Trophoblast cell (in vitro differentiated cells and primary cell): ENCODE data around the gene PWWP2B.

Experiments used
- DNase-seq, 2 donors: peaks; one replicate each; pipeline ENCODE4 v3.0.0-alpha.2; 2016
- H2AFZ ChIP-seq: 2 replicates; pipeline ENCODE4 v1.6.1; 2013; ENCODE audit warnings: low read length, moderate library complexity, mild to moderate bottlenecking; ENCODE audit not compliant: insufficient read depth, poor library complexity
- H2AK5ac ChIP-seq: 2 replicates; pipeline ENCODE4 v1.6.1; 2013; ENCODE audit warnings: mild to moderate bottlenecking, low read length
- H2BK120ac ChIP-seq: 2 replicates; pipeline ENCODE4 v1.6.1; 2013; ENCODE audit warnings: low read length, mild to moderate bottlenecking, moderate library complexity; ENCODE audit not compliant: insufficient read depth, poor library complexity
- H2BK12ac ChIP-seq: 2 replicates; pipeline ENCODE4 v1.6.1; 2013; ENCODE audit warnings: mild to moderate bottlenecking, low read length, moderate library complexity
- H2BK5ac ChIP-seq: 2 replicates; pipeline ENCODE4 v1.6.1; 2013; ENCODE audit warnings: low read length, low read depth, moderate library complexity, mild to moderate bottlenecking; ENCODE audit not compliant: poor library complexity
- H3K14ac ChIP-seq: 2 replicates; pipeline ENCODE4 v1.6.1; 2013; ENCODE audit warnings: mild to moderate bottlenecking, low read length
- H3K18ac ChIP-seq: 2 replicates; pipeline ENCODE4 v1.6.1; 2013; ENCODE audit warnings: mild to moderate bottlenecking, low read length
- H3K23ac ChIP-seq: 2 replicates; pipeline ENCODE4 v1.6.1; 2013; ENCODE audit warnings: low read length
- H3K27ac ChIP-seq: 2 replicates; pipeline ENCODE4 v1.5.1; 2013; ENCODE audit warnings: low read depth, mild to moderate bottlenecking, inconsistent platforms, low read length, moderate library complexity
- H3K27me3 ChIP-seq: 2 replicates; pipeline ENCODE4 v1.6.1; 2013; ENCODE audit warnings: inconsistent platforms, mild to moderate bottlenecking, low read length, moderate library complexity; ENCODE audit not compliant: insufficient read depth
- H3K36me3 ChIP-seq, 2 experiments: 1 replicate in 1 of 2; 2 replicates in 1 of 2; pipeline ENCODE4 v1.6.1; 2013; ENCODE audit warnings: low read length in 2 of 2, mild to moderate bottlenecking in 2 of 2, moderate library complexity in 1 of 2; ENCODE audit not compliant: insufficient read depth in 2 of 2, control insufficient read depth in 1 of 2
- H3K4ac ChIP-seq: 2 replicates; pipeline ENCODE4 v1.6.1; 2013; ENCODE audit warnings: low read depth, mild to moderate bottlenecking, low read length, moderate library complexity
- H3K4me1 ChIP-seq, 2 experiments: 1 replicate in 1 of 2; 2 replicates in 1 of 2; pipeline ENCODE4 v1.6.1; 2013; ENCODE audit warnings: low read length in 2 of 2, mild to moderate bottlenecking in 2 of 2, moderate library complexity in 1 of 2; ENCODE audit not compliant: insufficient read depth in 2 of 2, control insufficient read depth in 1 of 2
- H3K4me2 ChIP-seq: 2 replicates; pipeline ENCODE4 v1.6.1; 2013; ENCODE audit warnings: inconsistent platforms, mild to moderate bottlenecking, low read length, moderate library complexity
- H3K4me3 ChIP-seq: 2 replicates; pipeline ENCODE4 v1.5.1; 2013; ENCODE audit warnings: mild to moderate bottlenecking, low read depth, low read length, inconsistent platforms
- H3K79me1 ChIP-seq: one replicate; pipeline ENCODE4 v1.6.1; 2013; ENCODE audit warnings: low read length
- H3K79me2 ChIP-seq: 2 replicates; pipeline ENCODE4 v1.6.1; 2013; ENCODE audit warnings: low read length, mild to moderate bottlenecking; ENCODE audit not compliant: control insufficient read depth, insufficient read depth, poor library complexity
- H3K9ac ChIP-seq: 2 replicates; pipeline ENCODE4 v1.6.1; 2013; ENCODE audit warnings: mild to moderate bottlenecking, low read length
- H3K9me3 ChIP-seq: 2 replicates; pipeline ENCODE4 v1.6.1; 2013; ENCODE audit warnings: low read depth, mild to moderate bottlenecking, control low read depth, inconsistent platforms, low read length; ENCODE audit not compliant: insufficient read depth
- H4K12ac ChIP-seq: 2 replicates; pipeline ENCODE4 v1.6.1; 2013; ENCODE audit warnings: low read depth, mild to moderate bottlenecking, low read length, moderate library complexity
- H4K8ac ChIP-seq: 2 replicates; pipeline ENCODE4 v1.6.1; 2013; ENCODE audit warnings: low read depth, mild to moderate bottlenecking, low read length, moderate library complexity
- H4K91ac ChIP-seq: one replicate; pipeline ENCODE4 v1.6.1; 2013; ENCODE audit warnings: low read depth, mild to moderate bottlenecking, low read length, moderate library complexity
- WGBS: extraction: QIAGEN DNeasy Blood & Tissue Kit; methylation state at CpG from one replicate; pipeline ENCODE4 v1.1.7; 2013; ENCODE audit warnings: missing lambda C conversion rate; ENCODE audit not compliant: insufficient read length, insufficient coverage; ENCODE audit errors: extremely low coverage; 5-methylcytosine and 5-hydroxymethylcytosine counted together

Gene PWWP2B

GRCh38 chr10:132387764-132388210 is 9.2 kb upstream of the PWWP2B start:
- Histone ChIP-seq H2AFZ (peak overlapping the region; percentile 64), H2BK12ac (peak overlapping the region; percentile 64), H2BK5ac (peak overlapping the region; percentile 24), H3K79me2 (no peaks in the 10 kb centered on the region), H3K4me2 (peak overlapping the region; percentile 23), H2AK5ac (peak overlapping the region; percentile 69), H3K9ac (no peak overlapping the region), H3K4me1 (peaks cover 15 to 18% of the 10 kb centered on the region in 2 experiments), H3K36me3 (no peaks in the 10 kb centered on the region), H3K18ac (peak overlapping the region; percentile 38), H2BK120ac (peak overlapping the region; percentile 29), H4K91ac (no peak overlapping the region), H4K8ac (peak overlapping the region; percentile 59), H3K4me3 (no peak overlapping the region), H4K12ac (peak overlapping the region; percentile 59), H3K14ac (peak overlapping the region; percentile 30), H3K9me3 (peaks cover 9% of the 10 kb centered on the region), H3K27ac (no peak overlapping the region), H3K4ac (peak overlapping the region; percentile 27), H3K23ac (no peak overlapping the region), H3K79me1 (no peaks in the 10 kb centered on the region), H3K27me3 (no peaks in the 10 kb centered on the region)
- DNase-seq = peak in 1 of 2 donors; percentile 76
- no CpG with 5 or more reads among the region's 26 CpGs for WGBS

GRCh38 chr10:132388891-132389432 is 8.0 kb upstream of the PWWP2B start:
- Histone ChIP-seq H2AK5ac (peak overlapping the region; percentile 67), H4K8ac (no peak overlapping the region), H3K4ac (no peak overlapping the region), H3K4me2 (no peak overlapping the region), H2BK120ac (no peak overlapping the region), H3K9ac (no peak overlapping the region), H4K91ac (no peak overlapping the region), H3K79me1 (peaks cover 2% of the 10 kb centered on the region), H3K4me1 (peaks cover 19 to 22% of the 10 kb centered on the region in 2 experiments), H3K18ac (no peak overlapping the region), H2AFZ (no peak overlapping the region), H4K12ac (no peak overlapping the region), H3K36me3 (no peaks in the 10 kb centered on the region), H3K9me3 (peaks cover 8% of the 10 kb centered on the region), H2BK5ac (no peak overlapping the region), H3K23ac (no peak overlapping the region), H3K4me3 (no peak overlapping the region), H3K79me2 (no peaks in the 10 kb centered on the region), H3K27ac (no peak overlapping the region), H3K14ac (no peak overlapping the region), H3K27me3 (no peaks in the 10 kb centered on the region), H2BK12ac (peak overlapping the region; percentile 15)
- DNase-seq = peak in 1 of 2 donors; percentile 32
- WGBS = no CpG with 5 or more reads among the region's 22 CpGs

GRCh38 chr10:132389433-132390169 is 7.4 kb upstream of the PWWP2B start:
- Histone ChIP-seq H3K9ac (no peak overlapping the region), H3K79me2 (no peaks in the 10 kb centered on the region), H3K4me2 (no peak overlapping the region), H3K27me3 (no peaks in the 10 kb centered on the region), H3K4me3 (no peak overlapping the region), H4K12ac (no peak overlapping the region), H3K9me3 (peaks cover 8% of the 10 kb centered on the region), H2AK5ac (peak overlapping the region; percentile 67), H3K27ac (no peak overlapping the region), H3K4ac (no peak overlapping the region), H2AFZ (no peak overlapping the region), H3K4me1 (peaks cover 20 to 22% of the 10 kb centered on the region in 2 experiments), H3K79me1 (peaks cover 2% of the 10 kb centered on the region), H2BK5ac (no peak overlapping the region), H3K23ac (no peak overlapping the region), H4K91ac (no peak overlapping the region), H3K14ac (no peak overlapping the region), H2BK120ac (no peak overlapping the region), H3K18ac (no peak overlapping the region), H3K36me3 (no peaks in the 10 kb centered on the region), H2BK12ac (no peak overlapping the region), H4K8ac (no peak overlapping the region)
- WGBS = no CpG with 5 or more reads among the region's 16 CpGs
- DNase-seq = no peak

GRCh38 chr10:132390170-132390920 is 6.7 kb upstream of the PWWP2B start:
- no peak overlapping the region for H3K23ac ChIP-seq
- no CpG with 5 or more reads among the region's 8 CpGs for WGBS
- no peak overlapping the region for H4K12ac ChIP-seq
- no peak overlapping the region for H2BK120ac ChIP-seq
- no peak overlapping the region for H4K91ac ChIP-seq
- no peak overlapping the region for H2AK5ac ChIP-seq
- no peaks in the 10 kb centered on the region for H3K79me2 ChIP-seq
- H2BK12ac ChIP-seq = no peak overlapping the region
- no peak overlapping the region for H2AFZ ChIP-seq
- H4K8ac ChIP-seq = no peak overlapping the region
- no peak overlapping the region for H3K14ac ChIP-seq
- no peak overlapping the region for H3K4ac ChIP-seq
- no peaks in the 10 kb centered on the region for H3K36me3 ChIP-seq
- no peak overlapping the region for H3K18ac ChIP-seq
- H3K4me2 ChIP-seq = no peak overlapping the region
- peaks cover 23 to 24% of the 10 kb centered on the region in 2 experiments for H3K4me1 ChIP-seq
- H3K9ac ChIP-seq = no peak overlapping the region
- H3K4me3 ChIP-seq = no peak overlapping the region
- no peak overlapping the region for H2BK5ac ChIP-seq
- H3K9me3 ChIP-seq = peaks cover 8% of the 10 kb centered on the region
- DNase-seq = no peak
- H3K79me1 ChIP-seq = peaks cover 6% of the 10 kb centered on the region
- H3K27me3 ChIP-seq = no peaks in the 10 kb centered on the region
- no peak overlapping the region for H3K27ac ChIP-seq
